Sigmoid colon (tissue), 4 donors: Measurements from ENCODE around the gene NDUFS6.

ENCODE experiments used
- POLR2AphosphoS5 ChIP-seq, 4 donors: sonication (generic); formaldehyde crosslinking; IDR thresholded peaks; one replicate each; pipeline ENCODE4 v1.6.1; 2017; ENCODE audit warnings: antibody characterized with exemption in 4 of 4
- TF ChIP-seq, protein P1 (sequence below), 4 experiments: fragments of 450-650 bp in 3 of 4; fragments of 200-600 bp in 1 of 4; IDR thresholded peaks; one replicate each; pipeline ENCODE4 v1.5.1; 2016 to 2019; ENCODE audit warnings: antibody characterized with exemption in 4 of 4, mild to moderate bottlenecking in 3 of 4, moderate library complexity in 2 of 4

DNA sequence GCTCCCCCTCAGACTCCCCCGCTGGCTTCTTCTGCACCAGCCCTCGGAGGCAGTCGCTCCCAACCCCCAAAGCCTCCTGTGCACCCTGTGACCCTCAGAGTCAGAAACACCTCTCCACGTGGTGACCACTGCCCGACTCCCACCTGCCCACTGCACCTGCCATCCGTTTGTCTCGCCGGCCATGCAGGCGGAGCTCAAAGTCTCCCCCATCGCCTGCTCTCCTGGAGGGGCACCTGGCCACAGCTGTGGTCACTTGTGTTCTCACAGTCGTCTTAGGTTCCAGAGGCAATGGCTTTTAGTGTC lies 39.8 kb upstream of the NDUFS6 start:
- TF ChIP-seq, protein P1, sequence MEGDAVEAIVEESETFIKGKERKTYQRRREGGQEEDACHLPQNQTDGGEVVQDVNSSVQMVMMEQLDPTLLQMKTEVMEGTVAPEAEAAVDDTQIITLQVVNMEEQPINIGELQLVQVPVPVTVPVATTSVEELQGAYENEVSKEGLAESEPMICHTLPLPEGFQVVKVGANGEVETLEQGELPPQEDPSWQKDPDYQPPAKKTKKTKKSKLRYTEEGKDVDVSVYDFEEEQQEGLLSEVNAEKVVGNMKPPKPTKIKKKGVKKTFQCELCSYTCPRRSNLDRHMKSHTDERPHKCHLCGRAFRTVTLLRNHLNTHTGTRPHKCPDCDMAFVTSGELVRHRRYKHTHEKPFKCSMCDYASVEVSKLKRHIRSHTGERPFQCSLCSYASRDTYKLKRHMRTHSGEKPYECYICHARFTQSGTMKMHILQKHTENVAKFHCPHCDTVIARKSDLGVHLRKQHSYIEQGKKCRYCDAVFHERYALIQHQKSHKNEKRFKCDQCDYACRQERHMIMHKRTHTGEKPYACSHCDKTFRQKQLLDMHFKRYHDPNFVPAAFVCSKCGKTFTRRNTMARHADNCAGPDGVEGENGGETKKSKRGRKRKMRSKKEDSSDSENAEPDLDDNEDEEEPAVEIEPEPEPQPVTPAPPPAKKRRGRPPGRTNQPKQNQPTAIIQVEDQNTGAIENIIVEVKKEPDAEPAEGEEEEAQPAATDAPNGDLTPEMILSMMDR (IDR thresholded peaks at IDR 0.05), result no peak
- TF ChIP-seq POLR2AphosphoS5 (IDR thresholded peaks at IDR 0.05), result no peak
